Nephron progenitor cell (in vitro differentiated cells): Measurements from ENCODE around the gene CADM1.

Experiments used
- DNase-seq: peaks from one replicate; pipeline ENCODE4 v3.0.0; 2021
- H3K27ac Mint-ChIP-seq: 2 replicates; pipeline ENCODE4 v1.8.0; 2021; ENCODE audit warnings: mild to moderate bottlenecking, moderate library complexity, mixed read lengths
- H3K27me3 Mint-ChIP-seq: 2 replicates; pipeline ENCODE4 v1.8.0; 2021; ENCODE audit warnings: mild to moderate bottlenecking, low read depth, mixed read lengths; ENCODE audit not compliant: poor library complexity
- H3K36me3 Mint-ChIP-seq: 2 replicates; pipeline ENCODE4 v1.8.0; 2021; ENCODE audit warnings: low read depth, mixed read lengths
- H3K4me1 Mint-ChIP-seq: 2 replicates; pipeline ENCODE4 v1.8.0; 2021; ENCODE audit warnings: mixed read lengths
- H3K4me3 Mint-ChIP-seq: 2 replicates; pipeline ENCODE4 v1.8.0; 2021; ENCODE audit warnings: mild to moderate bottlenecking, moderate library complexity, mixed read lengths
- H3K9me3 Mint-ChIP-seq: 2 replicates; pipeline ENCODE4 v1.8.0; 2021; ENCODE audit warnings: mild to moderate bottlenecking, moderate library complexity, mixed read lengths
- TF ChIP-seq, protein P1 (sequence below): fragments of 200-600 bp; sonication (generic); IDR thresholded peaks from 2 replicates; pipeline ENCODE4 v1.5.0; 2021; ENCODE audit warnings: antibody characterized with exemption

The CADM1 gene

DNA sequence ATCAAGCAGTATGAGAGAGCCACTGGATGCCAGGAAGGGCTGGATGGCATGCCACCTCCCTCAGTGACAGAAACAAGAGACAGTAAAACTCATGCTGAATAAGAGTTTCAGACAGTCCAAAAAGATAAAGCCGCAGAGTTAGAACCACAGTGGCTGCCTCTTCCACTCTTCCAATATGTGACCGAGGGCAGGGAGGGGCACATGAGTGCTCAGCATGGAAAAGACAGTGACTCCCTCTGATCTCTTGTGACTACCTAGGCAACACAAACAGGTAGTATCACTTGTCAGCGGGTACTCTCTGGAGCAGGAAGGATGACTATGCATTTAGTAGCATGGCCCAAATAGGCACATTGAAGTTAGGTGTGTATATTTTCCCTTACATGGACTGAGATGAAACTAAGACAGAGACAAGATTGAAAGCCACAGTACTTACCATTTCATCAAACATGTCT lies 295.4 kb downstream of the CADM1 start:
- peaks cover 66% of the 10 kb centered on the region for H3K4me1 Mint-ChIP-seq
- H3K4me3 Mint-ChIP-seq = no peak overlapping the region
- TF ChIP-seq, protein P1, sequence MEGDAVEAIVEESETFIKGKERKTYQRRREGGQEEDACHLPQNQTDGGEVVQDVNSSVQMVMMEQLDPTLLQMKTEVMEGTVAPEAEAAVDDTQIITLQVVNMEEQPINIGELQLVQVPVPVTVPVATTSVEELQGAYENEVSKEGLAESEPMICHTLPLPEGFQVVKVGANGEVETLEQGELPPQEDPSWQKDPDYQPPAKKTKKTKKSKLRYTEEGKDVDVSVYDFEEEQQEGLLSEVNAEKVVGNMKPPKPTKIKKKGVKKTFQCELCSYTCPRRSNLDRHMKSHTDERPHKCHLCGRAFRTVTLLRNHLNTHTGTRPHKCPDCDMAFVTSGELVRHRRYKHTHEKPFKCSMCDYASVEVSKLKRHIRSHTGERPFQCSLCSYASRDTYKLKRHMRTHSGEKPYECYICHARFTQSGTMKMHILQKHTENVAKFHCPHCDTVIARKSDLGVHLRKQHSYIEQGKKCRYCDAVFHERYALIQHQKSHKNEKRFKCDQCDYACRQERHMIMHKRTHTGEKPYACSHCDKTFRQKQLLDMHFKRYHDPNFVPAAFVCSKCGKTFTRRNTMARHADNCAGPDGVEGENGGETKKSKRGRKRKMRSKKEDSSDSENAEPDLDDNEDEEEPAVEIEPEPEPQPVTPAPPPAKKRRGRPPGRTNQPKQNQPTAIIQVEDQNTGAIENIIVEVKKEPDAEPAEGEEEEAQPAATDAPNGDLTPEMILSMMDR = no peak
- no peak for DNase-seq
- peak overlapping the region; percentile 85 for H3K27ac Mint-ChIP-seq
- no peaks in the 10 kb centered on the region for H3K9me3 Mint-ChIP-seq
- H3K36me3 Mint-ChIP-seq = peaks cover 64% of the 10 kb centered on the region
- H3K27me3 Mint-ChIP-seq = peaks cover 4% of the 10 kb centered on the region

DNA sequence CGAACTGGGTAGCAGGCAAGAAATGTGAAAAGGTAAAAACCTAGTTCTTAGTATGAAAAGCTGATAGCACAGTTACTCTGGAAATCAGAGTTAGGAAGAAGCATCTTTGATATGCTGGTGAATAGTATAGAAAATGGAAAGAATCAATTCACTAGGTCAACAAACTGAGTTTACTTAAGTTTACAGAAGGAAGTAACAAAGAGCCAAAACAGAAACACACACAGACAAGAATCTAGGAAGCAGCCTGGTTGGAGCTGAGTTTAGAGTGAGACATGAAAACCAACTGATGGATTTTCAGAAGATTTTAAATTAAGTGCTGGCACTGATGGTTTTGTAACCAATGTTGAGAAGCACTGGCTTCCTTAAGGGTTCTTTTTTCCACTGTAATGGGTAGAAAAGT lies 296.3 kb downstream of the CADM1 start:
- TF ChIP-seq, protein P1 = no peak
- no peak for DNase-seq
- Mint-ChIP-seq H3K27ac (peak overlapping the region; percentile 97), H3K36me3 (peaks cover 60% of the 10 kb centered on the region), H3K4me3 (peak overlapping the region; percentile 0), H3K9me3 (no peaks in the 10 kb centered on the region), H3K4me1 (peaks cover 75% of the 10 kb centered on the region), H3K27me3 (peaks cover 4% of the 10 kb centered on the region)

DNA sequence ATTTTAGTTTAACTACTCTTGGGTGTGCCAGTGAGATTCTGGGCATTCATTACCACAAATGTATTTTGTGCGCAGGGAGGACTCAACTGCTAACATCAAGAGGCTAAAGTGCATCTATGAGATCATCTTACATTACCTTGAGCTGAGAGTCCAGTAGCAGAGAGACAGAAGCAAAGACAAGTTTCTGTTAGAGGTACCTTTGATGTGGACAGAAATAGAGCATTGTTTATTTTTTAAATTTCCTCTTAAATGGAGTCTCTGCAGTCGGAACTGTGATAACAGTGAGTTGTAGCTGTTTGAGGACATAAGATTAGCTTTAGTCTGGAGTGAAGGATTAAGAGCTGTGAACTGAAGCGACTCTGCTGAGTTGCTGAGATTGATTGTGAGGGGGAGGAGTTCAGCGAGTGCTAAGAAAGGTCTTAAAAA lies 297.0 kb downstream of the CADM1 start:
- H3K9me3 Mint-ChIP-seq = no peaks in the 10 kb centered on the region
- H3K27me3 Mint-ChIP-seq = peaks cover 4% of the 10 kb centered on the region
- H3K36me3 Mint-ChIP-seq = peaks cover 53% of the 10 kb centered on the region
- H3K4me3 Mint-ChIP-seq = peak overlapping the region; percentile 47
- peak overlapping the region; percentile 97 for H3K27ac Mint-ChIP-seq
- DNase-seq = no peak
- TF ChIP-seq, protein P1 = no peak
- peaks cover 83% of the 10 kb centered on the region for H3K4me1 Mint-ChIP-seq

DNA sequence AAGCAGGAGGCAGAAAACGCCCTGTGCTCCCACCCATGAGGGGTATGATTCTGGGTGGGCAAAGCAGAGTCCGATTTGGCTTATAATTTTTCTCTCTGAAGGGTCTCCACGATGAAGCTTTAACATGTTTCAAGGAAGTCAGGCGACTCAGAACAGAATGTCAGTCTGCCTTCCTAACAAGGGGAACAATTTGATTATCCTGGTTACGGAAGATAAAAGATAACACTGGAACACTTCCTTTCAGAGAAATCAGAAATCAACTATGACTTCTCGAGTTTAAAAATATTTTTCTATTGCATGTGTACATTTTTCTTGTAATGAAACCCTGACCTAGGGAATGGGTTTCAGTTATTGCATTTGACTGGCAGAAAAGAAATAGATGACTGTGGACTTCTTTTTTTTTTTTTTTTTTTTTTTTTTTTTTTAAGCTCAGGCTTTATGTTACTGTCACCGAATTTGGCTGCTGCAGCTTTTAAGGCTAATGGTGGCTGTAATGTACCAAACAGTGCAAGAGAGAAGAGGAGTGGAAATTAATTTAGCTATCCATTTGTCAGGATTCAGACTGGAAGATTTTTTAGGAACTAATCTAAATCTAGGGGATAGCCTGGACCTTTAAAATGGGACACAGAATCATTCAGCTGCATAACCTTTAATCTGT lies 297.7 kb downstream of the CADM1 start:
- H3K27me3 Mint-ChIP-seq = peaks cover 4% of the 10 kb centered on the region
- TF ChIP-seq, protein P1 = no peak

DNA sequence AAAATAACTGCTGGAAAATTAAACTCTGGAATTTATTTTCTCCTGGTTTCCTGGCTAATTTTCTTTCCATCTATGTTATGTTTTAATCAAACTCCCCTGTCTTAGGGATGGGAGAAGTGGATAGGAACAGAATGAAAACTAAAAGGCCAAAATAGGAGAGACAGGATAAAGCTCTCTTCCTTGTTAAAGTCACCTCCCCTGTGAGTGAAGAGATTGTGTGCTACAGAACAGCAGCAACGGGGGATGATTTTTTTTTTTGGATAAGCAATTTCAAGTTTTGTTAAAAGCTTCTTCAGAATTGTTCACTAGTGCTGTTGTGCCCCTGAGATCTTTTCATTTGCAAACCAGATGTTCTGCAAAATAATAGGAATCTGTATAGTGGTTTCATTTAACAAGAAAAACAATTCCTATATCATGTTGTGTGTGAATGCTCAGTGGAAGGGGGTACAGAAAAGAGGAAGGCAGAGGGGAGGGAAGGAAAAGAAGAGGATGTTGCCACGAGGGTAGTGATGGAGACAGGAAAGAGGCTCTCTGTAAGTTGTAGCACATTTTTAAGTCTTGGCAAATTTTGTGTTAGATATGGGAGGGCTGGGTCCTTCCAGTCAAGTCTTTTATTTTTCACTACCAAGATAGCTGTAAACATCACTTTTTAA lies 301.2 kb downstream of the CADM1 start:
- Mint-ChIP-seq H3K36me3 (peaks cover 38% of the 10 kb centered on the region), H3K4me1 (peaks cover 96% of the 10 kb centered on the region), H3K27ac (peak overlapping the region; percentile 68), H3K27me3 (peaks cover 4% of the 10 kb centered on the region), H3K9me3 (no peaks in the 10 kb centered on the region), H3K4me3 (peak overlapping the region; percentile 2)
- TF ChIP-seq, protein P1 = no peak
- DNase-seq = no peak

More for the DNA sequence above, 297.7 kb downstream of the CADM1 start:
- Mint-ChIP-seq H3K4me3 (peak overlapping the region; percentile 8), H3K36me3 (peaks cover 46% of the 10 kb centered on the region), H3K9me3 (no peaks in the 10 kb centered on the region), H3K27ac (peak overlapping the region; percentile 24), H3K4me1 (peaks cover 89% of the 10 kb centered on the region)
- no peak for DNase-seq
